SK-N-MC (cell line): ENCODE data around the gene CTH.
"Not testable (repeated sequence)": the region's sequence is repeated elsewhere in the genome, so short reads cannot be mapped to it uniquely, and the experiment has no call there.

Experiments
- DNase-seq: peaks from one replicate; pipeline ENCODE4 v3.0.0-alpha.2; 2011; ENCODE audit warnings: low read depth, low spot score
- H3K27ac ChIP-seq: fragments of 200-600 bp; sonication (generic); 2 replicates; pipeline ENCODE4 v1.5.1; 2016; ENCODE audit warnings: mixed run types
- H3K36me3 ChIP-seq: fragments of 200-600 bp; sonication (generic); 2 replicates; pipeline ENCODE4 v1.6.1; 2017; ENCODE audit warnings: antibody characterized with exemption, low read length, mixed read lengths; ENCODE audit not compliant: insufficient read depth
- H3K4me3 ChIP-seq: fragments of 200-600 bp; sonication (generic); 2 replicates; pipeline ENCODE4 v1.5.1; 2016
- H3K9ac ChIP-seq: fragments of 200-600 bp; sonication (generic); 2 replicates; pipeline ENCODE4 v1.8.0; 2017; ENCODE audit warnings: mixed run types, mixed read lengths; ENCODE audit not compliant: insufficient read length
- H3K9me3 ChIP-seq: fragments of 200-600 bp; sonication (generic); 2 replicates; pipeline ENCODE4 v1.6.1; 2017; ENCODE audit warnings: low read depth, mild to moderate bottlenecking, antibody characterized with exemption, low read length, moderate library complexity, mixed read lengths
- EZH2 ChIP-seq: fragments of 200-600 bp; sonication (generic); IDR thresholded peaks from one replicate; pipeline ENCODE4 v1.6.1; 2017; ENCODE audit warnings: antibody characterized with exemption
- FOXP2 ChIP-seq: optimal IDR thresholded peaks from 2 replicates; pipeline ENCODE3; 2011; ENCODE audit warnings: mild to moderate bottlenecking, moderate library complexity; ENCODE audit not compliant: insufficient read depth; ENCODE audit errors: extremely low read length, control extremely low read depth
- POLR2AphosphoS5 ChIP-seq: IDR thresholded peaks from 2 replicates; pipeline ENCODE4 v1.6.1; 2012; ENCODE audit warnings: mild to moderate bottlenecking, low read depth, low read length, borderline replicate concordance

CTH gene

DNA sequence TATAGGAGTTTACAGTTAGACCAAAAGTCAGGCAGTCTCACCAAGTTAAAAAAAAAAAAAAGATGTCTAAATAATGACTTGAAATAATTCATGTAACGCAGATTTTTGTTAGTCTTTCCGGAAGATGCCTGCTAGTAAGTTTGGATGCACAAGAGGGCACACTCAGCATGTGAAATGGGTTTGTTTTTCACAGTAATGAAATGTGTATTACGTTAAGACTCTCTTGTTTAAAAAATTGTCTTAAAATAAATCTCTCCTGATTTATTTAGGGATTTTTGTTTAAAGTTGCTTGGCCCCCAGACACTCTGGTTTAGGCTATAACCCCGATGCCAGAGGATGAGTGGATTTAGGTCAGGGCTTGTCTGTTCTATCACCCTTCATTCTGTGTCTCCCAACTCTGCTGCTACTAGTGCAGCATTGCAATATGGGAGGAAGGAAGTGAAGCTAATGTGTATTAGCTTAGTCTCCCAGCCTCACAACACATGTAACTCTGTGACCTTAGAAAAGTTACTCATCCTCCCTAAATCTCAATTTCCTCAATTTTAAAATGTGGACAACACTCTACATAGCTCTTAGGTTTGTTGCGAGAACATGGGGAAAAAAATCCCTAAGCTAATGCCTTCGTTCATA, 25.7 kb downstream of the CTH start:
- TF ChIP-seq FOXP2 (no peak), EZH2 (no peak), POLR2AphosphoS5 (no peak)
- Histone ChIP-seq H3K9ac (no peak overlapping the region), H3K27ac (peak overlapping the region; percentile 33; the same call in 1 of the 2 replicates), H3K36me3 (peaks cover 56% of the 10 kb centered on the region), H3K4me3 (no peak overlapping the region), H3K9me3 (no peaks in the 10 kb centered on the region)
- DNase-seq: peak; percentile 57

DNA sequence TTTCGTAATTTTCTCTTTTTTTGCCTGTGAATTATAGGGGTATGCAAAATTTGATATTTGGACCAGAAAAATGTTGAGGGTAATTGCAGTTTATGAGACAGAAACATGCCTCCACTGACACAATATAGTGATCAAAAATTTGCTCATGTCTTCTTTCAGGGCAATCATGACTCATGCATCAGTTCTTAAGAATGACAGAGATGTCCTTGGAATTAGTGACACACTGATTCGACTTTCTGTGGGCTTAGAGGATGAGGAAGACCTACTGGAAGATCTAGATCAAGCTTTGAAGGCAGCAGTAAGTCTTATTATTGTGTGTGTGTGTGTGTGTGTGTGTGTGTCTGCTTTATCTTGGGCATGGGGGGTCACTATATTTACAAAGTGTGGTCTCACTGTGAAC, 27.5 kb downstream of the CTH start:
- Histone ChIP-seq H3K9me3 (no peaks in the 10 kb centered on the region), H3K9ac (no peak overlapping the region), H3K27ac (no peak overlapping the region), H3K36me3 (peaks cover 42% of the 10 kb centered on the region), H3K4me3 (no peak overlapping the region)
- no peak for DNase-seq
- TF ChIP-seq POLR2AphosphoS5 (no peak), FOXP2 (no peak)

DNA sequence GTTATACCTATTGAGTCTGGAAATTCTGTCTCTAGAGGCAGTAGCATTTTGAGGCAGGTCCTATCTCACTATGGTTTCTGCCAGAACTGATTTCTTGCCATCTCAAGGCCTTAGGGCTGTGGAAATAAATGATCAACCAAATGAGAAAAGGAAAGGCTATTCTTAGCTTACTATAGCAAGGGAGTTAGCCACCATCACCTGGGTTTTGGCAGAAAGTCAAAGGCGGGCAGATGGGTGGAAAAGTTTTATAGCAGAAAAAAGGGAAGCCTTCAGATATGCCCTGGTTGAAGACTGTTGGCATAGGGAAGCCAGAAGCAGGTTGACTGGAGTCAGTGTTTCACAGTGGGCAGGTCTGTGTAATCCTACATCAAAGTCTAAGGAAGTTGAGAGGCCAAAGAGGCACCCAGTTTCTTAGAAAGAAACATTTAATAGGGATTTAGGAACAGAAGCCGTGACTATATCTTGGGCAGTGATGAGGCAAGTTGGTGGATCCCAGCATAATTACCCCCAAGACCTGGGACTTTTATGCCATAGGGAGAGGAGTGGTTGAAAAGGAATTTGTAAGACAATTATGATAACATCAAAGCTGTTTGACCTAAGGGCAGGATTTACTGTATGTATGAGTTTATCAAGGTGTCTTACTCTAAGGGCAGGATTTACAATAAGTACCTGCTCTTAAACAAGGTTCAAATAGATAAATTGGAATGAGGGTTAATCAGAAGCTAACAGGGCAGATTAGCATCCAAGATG, 29.7 kb downstream of the CTH start:
- no peak for DNase-seq
- Histone ChIP-seq H3K27ac (no peak overlapping the region), H3K4me3 (no peak overlapping the region), H3K9ac (no peak overlapping the region), H3K36me3 (peaks cover 27% of the 10 kb centered on the region), H3K9me3 (no peaks in the 10 kb centered on the region)
- TF ChIP-seq POLR2AphosphoS5 (no peak), FOXP2 (no peak)

DNA sequence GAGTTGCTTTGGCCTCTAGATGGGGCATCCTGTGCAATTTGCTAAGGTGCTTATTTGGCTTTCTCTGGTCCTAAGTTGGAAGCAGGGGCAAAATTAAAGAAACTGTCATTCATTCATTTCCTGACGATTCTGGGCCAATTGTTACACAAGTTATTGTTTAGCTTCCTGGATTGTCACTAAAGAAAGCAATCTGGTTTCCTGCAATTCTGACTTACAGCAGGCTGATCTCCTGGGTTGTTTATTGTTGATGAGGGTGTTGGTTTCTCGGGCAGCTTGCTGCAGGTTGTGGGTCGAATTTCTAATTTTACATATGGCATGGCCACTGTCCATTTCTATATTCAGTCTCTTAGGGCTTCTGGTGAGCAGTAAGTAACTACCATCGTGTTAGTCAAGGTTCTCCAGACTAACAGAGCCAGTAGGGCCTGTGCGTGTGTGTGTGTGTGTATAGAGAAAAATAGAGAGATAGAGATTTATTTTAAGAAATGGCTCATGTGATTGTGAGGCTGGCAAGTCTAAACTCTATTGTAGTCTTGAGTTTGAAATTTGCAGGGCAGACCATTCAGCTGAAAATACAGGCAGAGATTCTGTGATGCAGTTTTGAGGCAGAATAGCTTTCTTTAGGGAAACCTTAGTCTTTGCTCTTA, 30.4 kb downstream of the CTH start:
- no peak overlapping the region for H3K9ac ChIP-seq
- no peak overlapping the region for H3K4me3 ChIP-seq
- H3K36me3 ChIP-seq: peaks cover 21% of the 10 kb centered on the region
- no peaks in the 10 kb centered on the region for H3K9me3 ChIP-seq
- TF ChIP-seq POLR2AphosphoS5: no peak
- TF ChIP-seq EZH2: no peak
- no peak for TF ChIP-seq FOXP2
- no peak for DNase-seq
- no peak overlapping the region; the same call in 1 of the 2 replicates for H3K27ac ChIP-seq

DNA sequence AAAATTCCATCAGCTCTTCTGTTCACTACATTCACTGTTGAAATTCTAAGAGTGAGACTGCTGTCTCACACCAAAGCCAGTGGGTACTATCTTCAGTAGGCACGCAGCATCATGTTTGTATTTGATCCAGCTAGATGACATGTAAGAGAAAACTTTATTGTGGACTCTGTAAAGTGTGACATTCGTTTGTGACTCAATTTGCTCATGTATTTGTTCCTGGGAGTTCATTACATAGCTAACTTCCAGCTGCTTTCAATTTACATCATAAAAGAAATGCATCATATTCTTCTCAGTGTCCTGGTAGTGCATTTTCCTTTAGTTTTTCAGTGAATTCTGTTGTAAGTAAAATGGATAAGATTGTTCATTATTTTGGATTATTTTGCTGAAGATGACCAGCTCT, 31.4 kb downstream of the CTH start:
- DNase-seq: no peak
- Histone ChIP-seq H3K36me3 (peaks cover 20% of the 10 kb centered on the region), H3K4me3 (0 out of 2 replicates have a peak overlapping the region, but pooled peaks have one; percentile 42), H3K9ac (peak overlapping the region; percentile 49), H3K9me3 (no peaks in the 10 kb centered on the region), H3K27ac (peak overlapping the region; percentile 56)
- no peak for TF ChIP-seq POLR2AphosphoS5
- no peak for TF ChIP-seq FOXP2
- TF ChIP-seq EZH2: no peak

DNA sequence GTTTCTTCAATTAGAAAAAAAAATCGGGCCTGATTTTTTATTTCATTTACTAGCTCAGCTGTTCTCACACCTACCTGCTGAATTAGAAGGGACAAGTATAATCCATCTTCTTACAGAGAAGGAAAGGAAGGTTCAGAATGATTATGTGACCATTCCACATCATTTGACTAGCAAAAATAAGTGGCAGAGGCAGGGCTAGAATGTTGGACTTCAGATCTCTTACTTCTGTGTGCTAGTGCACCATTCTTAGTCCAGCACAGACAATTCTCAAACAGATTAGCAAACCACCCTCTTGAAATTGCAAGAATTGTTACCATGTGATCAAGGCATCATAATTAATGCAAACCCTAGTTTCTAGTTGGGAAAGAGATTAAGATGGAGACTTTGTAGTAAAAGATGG, 32.7 kb downstream of the CTH start:
- H3K9ac ChIP-seq: no peak overlapping the region
- H3K4me3 ChIP-seq: no peak overlapping the region
- peaks cover 10% of the 10 kb centered on the region for H3K36me3 ChIP-seq
- TF ChIP-seq EZH2 (no peak), FOXP2 (no peak), POLR2AphosphoS5 (no peak)
- 0 out of 2 replicates have a peak overlapping the region, but pooled peaks have one; percentile 7 for H3K27ac ChIP-seq
- no peaks in the 10 kb centered on the region for H3K9me3 ChIP-seq
- no peak for DNase-seq

DNA sequence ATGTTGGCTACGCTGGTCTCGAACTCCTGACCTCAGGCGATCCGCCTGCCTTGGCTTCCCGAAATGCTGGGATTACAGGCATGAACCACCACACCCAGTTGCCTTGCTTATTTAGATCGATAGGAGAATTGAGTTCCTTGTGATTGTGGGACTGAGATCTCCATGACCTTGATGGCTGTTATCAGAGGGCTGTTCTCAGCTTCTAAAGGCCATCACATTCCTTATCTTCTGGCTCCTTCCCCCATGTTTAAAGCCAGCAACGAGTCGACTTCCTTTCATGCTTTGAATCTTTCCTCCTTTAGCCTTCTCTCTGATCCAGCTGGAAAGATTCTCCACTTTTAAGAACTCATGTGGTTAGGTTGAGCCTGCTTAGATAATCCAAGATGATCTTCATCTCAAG, 38.0 kb downstream of the CTH start:
- no peak overlapping the region for H3K27ac ChIP-seq
- no peak overlapping the region for H3K9ac ChIP-seq
- TF ChIP-seq FOXP2 (no peak), EZH2 (no peak), POLR2AphosphoS5 (no peak)
- no peaks in the 10 kb centered on the region for H3K9me3 ChIP-seq
- H3K36me3 ChIP-seq: no peaks in the 10 kb centered on the region
- DNase-seq: no peak
- no peak overlapping the region for H3K4me3 ChIP-seq

DNA sequence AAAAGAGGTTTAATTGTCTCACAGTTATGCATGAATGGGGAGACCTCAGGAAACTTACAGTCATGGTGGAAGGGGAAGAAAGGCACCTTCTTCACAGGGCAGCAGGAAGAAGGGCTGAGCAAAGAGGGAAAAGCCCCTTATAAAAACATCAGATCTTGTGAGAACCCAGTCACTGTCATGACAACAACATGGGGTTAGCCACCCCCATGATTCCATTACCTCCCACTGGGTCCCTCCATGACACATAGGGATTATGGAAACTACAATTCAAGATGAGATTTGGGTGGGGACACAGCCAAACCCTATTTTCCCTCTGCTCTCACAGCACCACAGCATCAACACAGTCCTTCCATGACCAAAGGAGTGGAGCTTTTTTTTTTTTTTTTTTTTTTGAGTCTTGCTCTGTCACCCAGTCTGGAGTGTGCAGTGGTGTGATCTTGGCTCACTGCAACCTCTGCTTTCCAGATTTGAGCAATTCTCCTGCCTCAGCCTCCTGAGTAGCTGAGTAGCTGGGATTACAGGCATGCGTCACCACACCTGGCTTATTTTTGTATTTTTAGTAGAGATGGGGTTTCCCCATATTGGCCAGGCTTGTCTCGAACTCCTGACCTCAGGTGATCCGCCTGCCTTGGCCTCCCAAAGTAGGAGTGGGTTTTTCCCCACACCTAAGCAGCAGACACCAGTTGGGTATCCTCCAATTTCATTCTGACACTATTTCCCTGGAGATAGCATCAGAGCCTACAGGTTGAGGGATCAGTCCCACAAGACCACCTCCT, 41.3 kb downstream of the CTH start:
- not testable (repeated sequence) for H3K27ac ChIP-seq, H3K9me3 ChIP-seq, H3K36me3 ChIP-seq, H3K9ac ChIP-seq, H3K4me3 ChIP-seq, DNase-seq
